K562 (cell line): ENCODE results near the gene NMT1. TPM values are rescaled to one million over a fixed set of nuclear protein-coding genes. Genes with fewer than 3 reads are reported as not detected.

ENCODE experiments used
- BCLAF1 ChIP-seq, 2 experiments: fragments of 450-650 bp in 1 of 2; IDR thresholded peaks; 2 replicates each; pipeline ENCODE4 v1.6.1; 2011 to 2017; ENCODE audit warnings: low read depth in 2 of 2, antibody characterized with exemption in 1 of 2, borderline replicate concordance in 1 of 2, low read length in 1 of 2, mild to moderate bottlenecking in 1 of 2, mixed read lengths in 1 of 2; ENCODE audit not compliant: control insufficient read depth in 1 of 2
- BRCA1 ChIP-seq, 2 experiments: fragments of 450-650 bp in 1 of 2; sonication (generic) in 1 of 2; formaldehyde crosslinking in 1 of 2; IDR thresholded peaks; 2 replicates each; pipeline versions ENCODE4 v1.5.0 to v1.6.1; 2017 to 2020; ENCODE audit warnings: mild to moderate bottlenecking in 1 of 2, missing genetic modification reagents in 1 of 2
- COPS2 ChIP-seq: fragments of 450-650 bp; conservative IDR thresholded peaks from 2 replicates; pipeline ENCODE4 v1.6.1; 2016; ENCODE audit warnings: mild to moderate bottlenecking, moderate library complexity
- ETS1 ChIP-seq: conservative IDR thresholded peaks from 2 replicates; pipeline ENCODE4 v1.6.1; 2011; ENCODE audit warnings: low read depth, mild to moderate bottlenecking, low read length; ENCODE audit not compliant: control insufficient read depth
- EWSR1 ChIP-seq: fragments of 450-650 bp; IDR thresholded peaks from 2 replicates; pipeline ENCODE4 v1.6.1; 2018; ENCODE audit warnings: borderline replicate concordance, mild to moderate bottlenecking, low read depth, moderate library complexity; ENCODE audit not compliant: partially characterized antibody
- FUS ChIP-seq: fragments of 200-400 bp; formaldehyde crosslinking; optimal IDR thresholded peaks from 2 replicates; pipeline ENCODE3; 2017; ENCODE audit warnings: low read depth, low read length
- GABPB1 ChIP-seq: sonication (generic); formaldehyde crosslinking; IDR thresholded peaks from 2 replicates; pipeline ENCODE4 v1.8.0; 2022; ENCODE audit warnings: mild to moderate bottlenecking, missing genetic modification reagents
- GTF2E2 ChIP-seq: fragments of 200-800 bp; sonication (Bioruptor generic); IDR thresholded peaks from 2 replicates; pipeline ENCODE4 v1.6.1; 2016; ENCODE audit warnings: missing genetic modification characterization, missing compliant biosample characterization
- KLF6 ChIP-seq: fragments of 250-450 bp; sonication (Bioruptor Pico); IDR thresholded peaks from 2 replicates; pipeline ENCODE4 v1.4.0; 2020; ENCODE audit warnings: mild to moderate bottlenecking, moderate library complexity, borderline replicate concordance
- MITF ChIP-seq: IDR thresholded peaks from 2 replicates; pipeline ENCODE4 v1.6.1; 2014; ENCODE audit warnings: antibody characterized with exemption
- NR2F6 ChIP-seq: fragments of 450-650 bp; formaldehyde crosslinking; IDR thresholded peaks from 2 replicates; pipeline ENCODE4 v1.4.0; 2020; ENCODE audit warnings: mild to moderate bottlenecking
- PREB ChIP-seq: sonication (generic); formaldehyde crosslinking; IDR thresholded peaks from 2 replicates; pipeline ENCODE4 v1.8.1; 2023; ENCODE audit warnings: mild to moderate bottlenecking, missing genetic modification reagents
- RHOXF2B ChIP-seq: fragments of 250-450 bp; sonication (Bioruptor Pico); conservative IDR thresholded peaks from 2 replicates; pipeline ENCODE4 v1.5.1; 2021
- SIX5 ChIP-seq, 2 experiments: IDR thresholded peaks; 2 replicates each; pipeline ENCODE4 v1.6.1; 2011; ENCODE audit warnings: low read length in 2 of 2, borderline replicate concordance in 1 of 2, low read depth in 1 of 2, mild to moderate bottlenecking in 1 of 2, moderate library complexity in 1 of 2; ENCODE audit not compliant: insufficient read depth in 1 of 2
- SMARCB1 ChIP-seq: IDR thresholded peaks from 2 replicates; pipeline ENCODE4 v1.6.1; 2011; ENCODE audit warnings: improper control_type of control experiment, low read depth; ENCODE audit not compliant: insufficient read length
- TGIF2 ChIP-seq: sonication (generic); formaldehyde crosslinking; IDR thresholded peaks from 2 replicates; pipeline ENCODE4 v1.8.1; 2022; ENCODE audit warnings: mild to moderate bottlenecking, missing genetic modification reagents, moderate library complexity
- ZC3H4 ChIP-seq: sonication (generic); formaldehyde crosslinking; IDR thresholded peaks from 2 replicates; pipeline ENCODE4 v1.9.0; 2021; ENCODE audit warnings: missing genetic modification reagents, borderline replicate concordance
- ZKSCAN1 ChIP-seq: fragments of 150-350 bp; IDR thresholded peaks from 2 replicates; pipeline ENCODE4 v1.6.1; 2016; ENCODE audit warnings: low read depth, low read length
- ZNF124 ChIP-seq: sonication (generic); formaldehyde crosslinking; IDR thresholded peaks from 2 replicates; pipeline ENCODE4 v1.8.1; 2022; ENCODE audit warnings: missing genetic modification reagents
- ZNF146 ChIP-seq: IDR thresholded peaks from one replicate; pipeline ENCODE4 v1.6.1; 2018; ENCODE audit warnings: missing compliant biosample characterization; ENCODE audit not compliant: unreplicated experiment
- ZNF232 ChIP-seq: sonication (generic); formaldehyde crosslinking; IDR thresholded peaks from 2 replicates; pipeline ENCODE4 v1.8.0; 2022; ENCODE audit warnings: mild to moderate bottlenecking, missing genetic modification reagents
- ZNF431 ChIP-seq: sonication (generic); formaldehyde crosslinking; IDR thresholded peaks from 2 replicates; pipeline ENCODE4 v1.8.0; 2022; ENCODE audit warnings: mild to moderate bottlenecking, missing genetic modification reagents
- polyA plus RNA-seq, 8 experiments: library from polyadenylated mRNA; depleted of rRNA in 4 of 8; stranded (reverse) in 5 of 8; unstranded in 3 of 8; fragments of >200 nt; fragmentation: Nextera tagmentation in 2 of 8; fragmentation: Illumina TruSeq in 1 of 8; extraction: Ambion mirVana in 2 of 8; extraction: Trizol in 1 of 8; gene quantifications; 2 replicates each; pipeline versions ENCODE4 v1.2.1 to v1.2.3, GENCODE V29; 2011 to 2014; ENCODE audit warnings: inconsistent platforms in 1 of 8, missing spikeins in 1 of 8
- total RNA-seq, 7 experiments: library from RNA; depleted of rRNA in 6 of 7; stranded (reverse); fragments of >200 nt in 6 of 7; fragmentation: Illumina TruSeq in 2 of 7; extraction: Trizol in 2 of 7; gene quantifications; 2 replicates each; pipeline versions ENCODE4 v1.2.1 to v1.2.3, GENCODE V29; 2011 to 2021; ENCODE audit warnings: low replicate concordance in 1 of 7

NMT1 gene
- total and polyA plus RNA-seq, 9 of the 15 experiments (the other 6 are each of a cell fraction or from before 2014, with no cell fraction given), result 86.7 to 569 (median 213) TPM

GRCh38 chr17:45149037-45149668 is 88.0 kb downstream of the NMT1 start (continued):
- TF ChIP-seq BCLAF1 (IDR thresholded peaks at IDR 0.05; ENCODE audit: borderline replicate concordance in 1 of 2, control insufficient read depth in 1 of 2, low read depth in 2 of 2, low read length in 1 of 2), result no peak
- no peak for TF ChIP-seq COPS2
- no peak for TF ChIP-seq MITF
- TF ChIP-seq ZNF232 (CRISPR knock-in tag), result no peak
- no peak for TF ChIP-seq TGIF2 (CRISPR knock-in tag)
- no peak for TF ChIP-seq PREB
- no peak for TF ChIP-seq BRCA1 (IDR thresholded peaks at IDR 0.05)
- TF ChIP-seq BRCA1 (CRISPR knock-in tag; IDR thresholded peaks at IDR 0.05), result no peak
- no peak for TF ChIP-seq ETS1
- no peak for TF ChIP-seq KLF6 (CRISPR knock-in tag)
- no peak for TF ChIP-seq FUS
- TF ChIP-seq SMARCB1, result no peak
- peak; percentile 31; the same call in 1 of the 2 replicates for TF ChIP-seq ZNF431 (CRISPR knock-in tag)
- TF ChIP-seq ZKSCAN1, result no peak; the same call in 1 of the 2 replicates
- TF ChIP-seq RHOXF2B, result no peak
- no peak for TF ChIP-seq NR2F6 (CRISPR knock-in tag)
- no peak for TF ChIP-seq ZNF146 (CRISPR knock-in tag)
- no peak for TF ChIP-seq GTF2E2 (tag)
- no peak for TF ChIP-seq ZNF124 (CRISPR knock-in tag)
- no peak for TF ChIP-seq SIX5 (IDR thresholded peaks at IDR 0.05; ENCODE audit: borderline replicate concordance in 1 of 2, insufficient read depth in 1 of 2, low read depth in 1 of 2, low read length in 2 of 2)
- no peak; the same call in 1 of the 2 replicates for TF ChIP-seq GABPB1 (CRISPR knock-in tag)
- TF ChIP-seq ZC3H4 (CRISPR knock-in tag), result 0 out of 2 replicates have a peak, but pooled peaks have one; percentile 1
- TF ChIP-seq EWSR1, result no peak
